HG03520 (cell line): Measurements from ENCODE around the gene SQOR.
A peak's percentile ranks its signal among the peaks of the same experiment; 100 is the strongest.
"Not testable (repeated sequence)": the region's sequence is repeated elsewhere in the genome, so short reads cannot be mapped to it uniquely, and the experiment has no call there.

Experiments used
- ATAC-seq: cut with Tn5 transposase; IDR thresholded peaks from one replicate; pipeline ENCODE4 v1.9.1; 2021; ENCODE audit warnings: mild to moderate bottlenecking, moderate library complexity; ENCODE audit not compliant: unreplicated experiment

Gene SQOR

GRCh38 chr15:45630917-45631691 lies 3.7 kb upstream of the SQOR start:
- ATAC-seq = no peak

GRCh38 chr15:45631776-45632175 lies 3.1 kb upstream of the SQOR start:
- ATAC-seq = no peak

GRCh38 chr15:45635191-45635638 lies 386 bp downstream of the SQOR start:
- ATAC-seq = peak; percentile 23

DNA sequence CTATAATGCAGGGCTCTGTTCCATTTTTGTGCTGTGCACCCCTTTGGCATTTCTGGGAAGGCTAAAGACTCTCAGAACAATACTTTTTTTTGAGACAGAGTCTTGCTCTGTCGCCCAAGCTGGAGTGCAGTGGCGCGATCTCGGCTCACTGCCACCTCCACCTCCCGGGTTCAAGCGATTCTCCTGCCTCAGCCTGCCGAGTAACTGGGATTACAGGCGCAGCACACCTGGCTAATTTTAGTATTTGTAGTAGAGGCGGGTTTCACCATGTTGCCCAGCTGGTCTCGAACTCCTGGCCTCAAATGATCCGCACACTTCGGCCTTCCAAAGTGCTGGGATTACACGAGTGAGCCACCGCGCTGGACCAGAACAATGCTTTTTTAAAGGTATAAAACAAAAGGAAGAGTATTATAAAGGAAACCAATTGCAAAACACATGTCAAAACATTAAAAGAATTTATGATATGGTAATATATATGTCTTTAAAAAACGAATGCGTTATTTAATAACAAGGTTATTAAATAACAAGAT lies 999 bp downstream of the SQOR start:
- no peak for ATAC-seq

GRCh38 chr15:45637141-45637540 lies 2.3 kb downstream of the SQOR start:
- no peak for ATAC-seq

GRCh38 chr15:45637552-45638033 lies 2.8 kb downstream of the SQOR start:
- ATAC-seq = peak; percentile 51

GRCh38 chr15:45640616-45641015 lies 5.8 kb downstream of the SQOR start:
- ATAC-seq = no peak

DNA sequence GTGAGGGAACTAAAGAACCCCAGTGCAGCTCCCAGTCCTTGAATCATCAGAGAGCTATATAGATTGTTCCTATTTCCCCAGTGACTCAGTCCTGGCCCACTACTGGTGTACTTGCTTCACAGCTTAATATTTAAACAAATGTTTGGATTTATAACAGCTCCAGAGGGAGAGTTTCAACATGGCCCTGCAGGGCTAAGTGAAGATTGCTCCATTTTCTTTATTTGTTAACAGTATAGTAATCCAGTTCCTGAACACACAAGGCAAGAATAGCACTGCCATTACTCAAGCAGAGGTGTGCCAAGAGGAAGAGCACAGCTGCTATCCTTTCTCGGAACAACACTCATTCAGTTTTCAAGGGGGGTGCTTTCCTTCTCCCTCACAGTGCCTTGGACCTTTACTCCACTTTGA lies 6.5 kb downstream of the SQOR start:
- ATAC-seq = no peak

GRCh38 chr15:45641999-45642932 lies 7.4 kb downstream of the SQOR start:
- ATAC-seq = no peak

DNA sequence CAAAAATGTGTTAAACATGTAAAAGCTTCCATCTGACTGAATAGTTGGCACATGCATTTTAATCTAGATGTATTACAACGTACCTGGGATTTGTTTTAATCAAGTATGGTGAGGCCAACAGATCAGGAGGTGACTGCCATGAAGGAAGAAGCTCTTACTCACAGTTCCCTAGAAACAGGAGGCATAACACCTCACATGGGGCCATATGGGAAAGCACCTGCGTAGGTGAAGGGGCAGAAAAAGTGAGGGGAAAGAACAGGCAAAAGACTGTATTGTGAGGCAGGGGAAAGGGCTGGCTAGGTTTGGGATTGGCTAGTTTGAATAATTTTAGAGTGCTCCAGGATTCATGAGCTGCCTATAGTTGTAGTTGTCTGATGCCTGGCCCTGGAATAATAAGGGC lies 9.6 kb downstream of the SQOR start:
- no peak for ATAC-seq

DNA sequence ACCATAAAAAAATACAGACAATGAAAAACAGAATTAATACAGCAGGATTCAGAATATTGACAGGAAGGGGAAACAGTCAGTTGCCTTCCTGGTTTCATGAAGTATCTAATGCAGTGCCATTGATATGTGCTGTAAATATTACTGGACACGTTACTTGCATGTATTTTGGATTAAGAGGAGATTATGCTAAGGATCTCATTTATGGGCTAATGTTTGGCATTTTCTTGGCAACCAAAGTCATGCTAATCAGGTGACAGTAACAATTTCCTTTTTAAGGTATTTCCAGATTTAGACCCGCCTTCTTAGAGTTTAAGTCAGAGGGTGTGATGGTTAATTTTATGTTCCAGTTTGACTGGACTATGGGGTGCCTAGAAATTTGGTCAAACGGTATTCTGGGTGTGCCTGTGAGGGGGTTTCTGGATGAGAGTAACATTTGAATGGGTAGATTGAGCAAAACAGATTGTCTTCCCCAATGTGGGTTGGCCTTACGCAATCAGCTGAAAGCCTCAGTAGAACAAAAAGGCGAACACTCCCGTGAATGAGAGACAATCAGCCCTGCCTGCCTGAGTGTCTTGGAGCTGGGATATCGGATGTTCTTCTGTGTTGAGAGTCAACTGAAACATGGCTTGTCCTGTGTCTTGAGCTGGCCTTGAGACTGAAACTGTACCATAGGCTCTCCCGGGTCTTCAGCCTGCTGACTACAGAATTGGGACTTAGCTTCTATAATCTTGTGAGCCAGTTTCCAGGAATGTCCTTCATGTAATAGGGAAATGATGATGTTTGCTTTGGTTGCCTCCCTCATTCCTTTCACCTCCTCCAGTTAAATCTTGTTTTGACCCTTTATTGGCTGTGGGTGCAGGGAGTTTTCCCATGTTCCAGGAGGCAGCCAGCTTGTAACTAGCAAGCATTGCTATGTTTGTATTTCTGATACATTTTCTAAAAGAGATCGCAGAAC lies 10.5 kb downstream of the SQOR start:
- ATAC-seq = no peak

- no peak for ATAC-seq
Observed at GRCh38 chr15:45646220-45646619, 11.4 kb downstream of the SQOR start.

DNA sequence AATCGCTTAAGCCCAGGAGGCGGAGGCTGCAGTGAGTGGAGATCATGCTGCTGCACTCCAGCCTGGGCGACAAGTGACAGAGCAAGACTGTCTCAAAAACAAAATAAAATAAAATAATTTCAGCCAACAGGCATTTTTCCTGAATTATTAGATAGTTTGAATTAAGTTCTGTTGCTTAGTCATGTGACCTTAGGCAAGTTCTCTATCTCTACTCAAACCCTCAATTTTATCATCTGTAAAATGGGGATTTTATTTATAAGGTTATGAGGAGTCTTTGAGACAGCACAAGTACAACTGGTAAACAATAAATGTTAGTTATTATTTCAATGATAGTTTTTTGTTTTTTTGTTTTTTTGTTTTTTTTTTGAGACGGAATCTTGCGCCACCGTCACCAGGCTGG lies 13.0 kb downstream of the SQOR start:
- no peak for ATAC-seq

- no peak for ATAC-seq
Observed at GRCh38 chr15:45648521-45649200, 13.8 kb downstream of the SQOR start.

- ATAC-seq = not testable (repeated sequence)
Observed at GRCh38 chr15:45650007-45650406, 15.2 kb downstream of the SQOR start.

- ATAC-seq = no peak
Observed at GRCh38 chr15:45650889-45651525, 16.2 kb downstream of the SQOR start.

DNA sequence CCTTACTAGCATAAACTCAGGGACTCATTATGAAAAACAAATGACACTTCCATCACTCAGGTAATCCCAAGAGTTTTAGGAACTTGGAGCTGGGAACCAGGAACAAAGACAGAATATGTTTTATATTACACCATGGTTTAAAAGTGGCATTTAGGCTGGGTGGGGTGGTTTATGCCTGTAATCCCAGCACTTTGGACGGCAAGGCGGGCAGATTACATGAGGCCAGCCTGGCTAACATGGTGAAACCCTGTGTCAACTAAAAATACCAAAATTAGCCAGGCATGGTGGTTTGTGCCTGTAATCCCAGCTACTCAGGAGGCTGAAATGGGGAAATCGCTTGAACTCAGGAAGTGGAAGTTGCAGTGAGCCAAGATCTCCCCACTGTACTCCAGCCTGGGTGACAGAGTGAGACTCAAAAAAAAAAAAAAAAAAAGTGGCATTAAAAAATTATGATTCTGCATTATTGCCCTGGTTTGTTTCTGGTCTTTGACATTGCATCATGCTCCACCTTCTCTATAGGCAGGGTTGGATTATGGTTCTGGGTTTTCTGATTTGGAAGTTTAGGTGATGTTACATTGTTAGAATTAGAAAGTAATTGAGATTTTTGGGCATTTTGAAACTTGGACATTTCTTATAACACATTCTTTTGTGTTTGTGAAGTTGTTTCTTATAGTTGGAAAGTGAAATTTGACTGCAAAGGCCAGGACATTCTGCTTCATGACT lies 19.0 kb downstream of the SQOR start:
- no peak for ATAC-seq

- no peak for ATAC-seq
Observed at GRCh38 chr15:45654749-45655148, 19.9 kb downstream of the SQOR start.

GRCh38 chr15:45657254-45657653 lies 22.4 kb downstream of the SQOR start:
- no peak for ATAC-seq
